ENCODE data around the gene CYP2B6.

Gene CYP2B6

GRCh38 chr19:40990972-40991381 lies at the start of gene CYP2B6:
Gene CYP2B6 (plus strand): TSS chr19:40991282. CDS start chr19:40991306, 24 bp downstream.
- TF ChIP-seq CTCF (IDR thresholded peaks at IDR 0.05; ENCODE audit: low read length) (no peak), EZH2 (IDR thresholded peaks at IDR 0.05; ENCODE audit: borderline replicate concordance, low read length) (no peak)
- H3K36me3 ChIP-seq (ENCODE audit: insufficient read depth, low read length): no peaks in the 10 kb centered on the region
- no peak within 1 kb of the TSS for H3K9ac ChIP-seq (ENCODE audit: low read length)
- H3K79me2 ChIP-seq (ENCODE audit: insufficient read depth, low read length): no peaks in the 10 kb centered on the region
- no peaks in the 10 kb centered on the region for H4K20me1 ChIP-seq (ENCODE audit: insufficient read depth, low read length)
- no peak within 1 kb of the TSS for H3K4me2 ChIP-seq (ENCODE audit: low read length)
- no peaks in the 10 kb centered on the region for H3K4me1 ChIP-seq (ENCODE audit: insufficient read depth, low read length, severe bottlenecking)
- no peaks in the 10 kb centered on the region for H3F3A ChIP-seq (ENCODE audit: insufficient read depth, low read length)
- H3K27me3 ChIP-seq (ENCODE audit: insufficient read depth, low read length): no peaks in the 10 kb centered on the region
- H3K9me3 ChIP-seq (ENCODE audit: low read length): no peaks in the 10 kb centered on the region
- no peaks in the 10 kb centered on the region for H3K9me2 ChIP-seq (ENCODE audit: low read depth, low read length)
- H3K27ac ChIP-seq (ENCODE audit: low read depth, low read length, poor library complexity, severe bottlenecking): no peak within 1 kb of the TSS
- H2AFZ ChIP-seq (ENCODE audit: low read length): no peak within 1 kb of the TSS
- H3K4me3 ChIP-seq (ENCODE audit: low read depth, low read length, poor library complexity, severe bottlenecking): no peak within 1 kb of the TSS

- no peaks in the 10 kb centered on the region for H3K27me3 ChIP-seq (ENCODE audit: insufficient read depth, low read length)
- H4K20me1 ChIP-seq (ENCODE audit: insufficient read depth, low read length): no peaks in the 10 kb centered on the region
- no peak overlapping the region for H3K4me2 ChIP-seq (ENCODE audit: low read length)
- no peak overlapping the region for H3K27ac ChIP-seq (ENCODE audit: low read depth, low read length, poor library complexity, severe bottlenecking)
- H3K9me3 ChIP-seq (ENCODE audit: low read length): no peaks in the 10 kb centered on the region
- no peak overlapping the region for H3K4me3 ChIP-seq (ENCODE audit: low read depth, low read length, poor library complexity, severe bottlenecking)
- no peaks in the 10 kb centered on the region for H3F3A ChIP-seq (ENCODE audit: insufficient read depth, low read length)
- H3K9me2 ChIP-seq (ENCODE audit: low read depth, low read length): no peaks in the 10 kb centered on the region
- no peak overlapping the region for H3K9ac ChIP-seq (ENCODE audit: low read length)
- no peaks in the 10 kb centered on the region for H3K4me1 ChIP-seq (ENCODE audit: insufficient read depth, low read length, severe bottlenecking)
- no peaks in the 10 kb centered on the region for H3K36me3 ChIP-seq (ENCODE audit: insufficient read depth, low read length)
- no peak overlapping the region for H2AFZ ChIP-seq (ENCODE audit: low read length)
- TF ChIP-seq EZH2 (IDR thresholded peaks at IDR 0.05; ENCODE audit: borderline replicate concordance, low read length) (no peak), CTCF (IDR thresholded peaks at IDR 0.05; ENCODE audit: low read length) (no peak)
- no peaks in the 10 kb centered on the region for H3K79me2 ChIP-seq (ENCODE audit: insufficient read depth, low read length)
These were observed 49.4 kb upstream of the CYP2B6 start for GRCh38 chr19:40941481-40942219.

- no peak overlapping the region for H3K27ac ChIP-seq (ENCODE audit: low read depth, low read length, poor library complexity, severe bottlenecking)
- H4K20me1 ChIP-seq (ENCODE audit: insufficient read depth, low read length): no peaks in the 10 kb centered on the region
- no peaks in the 10 kb centered on the region for H3K4me1 ChIP-seq (ENCODE audit: insufficient read depth, low read length, severe bottlenecking)
- no peak overlapping the region for H2AFZ ChIP-seq (ENCODE audit: low read length)
- TF ChIP-seq EZH2 (IDR thresholded peaks at IDR 0.05; ENCODE audit: borderline replicate concordance, low read length): no peak
- TF ChIP-seq CTCF (IDR thresholded peaks at IDR 0.05; ENCODE audit: low read length): no peak
- no peaks in the 10 kb centered on the region for H3K9me3 ChIP-seq (ENCODE audit: low read length)
- H3K9me2 ChIP-seq (ENCODE audit: low read depth, low read length): no peaks in the 10 kb centered on the region
- H3F3A ChIP-seq (ENCODE audit: insufficient read depth, low read length): no peaks in the 10 kb centered on the region
- H3K4me3 ChIP-seq (ENCODE audit: low read depth, low read length, poor library complexity, severe bottlenecking): no peak overlapping the region
- H3K27me3 ChIP-seq (ENCODE audit: insufficient read depth, low read length): no peaks in the 10 kb centered on the region
- no peak overlapping the region for H3K9ac ChIP-seq (ENCODE audit: low read length)
- H3K79me2 ChIP-seq (ENCODE audit: insufficient read depth, low read length): no peaks in the 10 kb centered on the region
- H3K36me3 ChIP-seq (ENCODE audit: insufficient read depth, low read length): no peaks in the 10 kb centered on the region
- H3K4me2 ChIP-seq (ENCODE audit: low read length): no peak overlapping the region
These were observed 45.4 kb upstream of the CYP2B6 start for GRCh38 chr19:40945645-40946044.
